ENCODE measurements around the gene KBTBD12.

Gene KBTBD12

DNA sequence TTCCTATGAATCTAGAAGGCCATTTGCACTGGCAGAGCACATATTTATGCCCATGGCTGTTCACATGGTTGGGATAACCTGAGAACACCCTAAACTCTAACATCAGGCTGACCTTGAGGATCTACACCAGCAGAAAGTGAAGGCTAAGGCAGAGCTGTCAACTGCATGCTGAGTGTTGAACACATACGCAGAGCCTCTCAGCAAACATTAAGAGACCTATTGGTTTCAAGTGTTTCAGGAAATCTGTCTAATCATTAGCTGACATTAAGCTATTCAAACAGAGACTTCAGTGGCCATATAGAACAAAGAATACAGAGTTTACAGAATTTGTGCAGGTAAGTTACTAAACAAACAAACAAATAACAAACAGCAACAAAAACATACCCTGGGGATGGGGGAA, 121.1 kb downstream of the KBTBD12 start:
- DNase-seq, result no peak
